HepG2 (cell line): Measurements from ENCODE around the gene FBXO28. TPM values are rescaled to one million over a fixed set of nuclear protein-coding genes. Genes with fewer than 3 reads are reported as not detected.

Source experiments
- GABPB1 ChIP-seq: IDR thresholded peaks from 2 replicates; pipeline ENCODE4 v1.6.1; 2016; ENCODE audit warnings: mild to moderate bottlenecking, missing genetic modification reagents, moderate library complexity, missing compliant biosample characterization
- GFI1 ChIP-seq: sonication (generic); formaldehyde crosslinking; IDR thresholded peaks from 2 replicates; pipeline ENCODE4 v1.5.0; 2020; ENCODE audit warnings: missing genetic modification reagents, mild to moderate bottlenecking, borderline replicate concordance
- MBD4 ChIP-seq: IDR thresholded peaks from 2 replicates; pipeline ENCODE4 v1.6.1; 2012; ENCODE audit warnings: low read length, inconsistent platforms, borderline replicate concordance
- MIXL1 ChIP-seq: IDR thresholded peaks from 2 replicates; pipeline ENCODE4 v1.6.1; 2016
- NR2C2 ChIP-seq: sonication (generic); formaldehyde crosslinking; IDR thresholded peaks from 2 replicates; pipeline ENCODE4 v1.4.0; 2020; ENCODE audit warnings: missing genetic modification reagents, mild to moderate bottlenecking, moderate library complexity, borderline replicate concordance
- PITX1 ChIP-seq: sonication (generic); formaldehyde crosslinking; IDR thresholded peaks from 2 replicates; pipeline ENCODE4 v1.5.1; 2020; ENCODE audit warnings: mild to moderate bottlenecking, missing genetic modification reagents
- POLR2G ChIP-seq: fragments of 200-400 bp; formaldehyde crosslinking; IDR thresholded peaks from 2 replicates; pipeline ENCODE4 v1.6.1; 2018; ENCODE audit warnings: mild to moderate bottlenecking, low read depth, low read length, moderate library complexity
- RAD21 ChIP-seq: fragments of 450-650 bp; formaldehyde crosslinking; IDR thresholded peaks from 2 replicates; pipeline ENCODE4 v1.5.0; 2020; ENCODE audit warnings: mild to moderate bottlenecking
- SATB2 ChIP-seq: sonication (generic); formaldehyde crosslinking; IDR thresholded peaks from 2 replicates; pipeline ENCODE4 v1.5.0; 2020; ENCODE audit warnings: missing genetic modification reagents
- SNAI1 ChIP-seq: sonication (generic); formaldehyde crosslinking; IDR thresholded peaks from 2 replicates; pipeline ENCODE4 v1.5.0; 2020; ENCODE audit warnings: mild to moderate bottlenecking, missing genetic modification reagents, borderline replicate concordance
- SOX13 ChIP-seq, 3 experiments: fragments of 450-650 bp in 1 of 3; sonication (generic) in 1 of 3; formaldehyde crosslinking in 1 of 3; IDR thresholded peaks in 2 of 3; conservative IDR thresholded peaks in 1 of 3; 2 replicates each; pipeline versions ENCODE4 v1.5.0 to v1.6.1; 2016 to 2020; ENCODE audit warnings: antibody characterized with exemption in 1 of 3, mild to moderate bottlenecking in 1 of 3, missing compliant biosample characterization in 1 of 3, missing genetic modification reagents in 1 of 3, moderate library complexity in 1 of 3
- SP140L ChIP-seq: sonication (generic); formaldehyde crosslinking; IDR thresholded peaks from 2 replicates; pipeline ENCODE4 v1.4.0; 2020; ENCODE audit warnings: missing genetic modification reagents, borderline replicate concordance
- U2AF2 ChIP-seq: fragments of 200-400 bp; formaldehyde crosslinking; IDR thresholded peaks from 2 replicates; pipeline ENCODE4 v1.6.1; 2017; ENCODE audit warnings: low read depth, mild to moderate bottlenecking, low read length
- ZNF263 ChIP-seq: sonication (generic); formaldehyde crosslinking; IDR thresholded peaks from 2 replicates; pipeline ENCODE4 v1.4.0; 2020; ENCODE audit warnings: missing genetic modification reagents
- ZNF441 ChIP-seq: sonication (generic); formaldehyde crosslinking; IDR thresholded peaks from 2 replicates; pipeline ENCODE4 v1.7.0; 2021; ENCODE audit warnings: missing genetic modification reagents, borderline replicate concordance
- ZNF777 ChIP-seq: sonication (generic); formaldehyde crosslinking; IDR thresholded peaks from 2 replicates; pipeline ENCODE4 v1.4.0; 2020; ENCODE audit warnings: missing genetic modification reagents
- polyA plus RNA-seq, 8 experiments: library from polyadenylated mRNA; depleted of rRNA in 3 of 8; stranded (reverse) in 7 of 8; unstranded in 1 of 8; fragments of >200 nt; fragmentation: Illumina TruSeq in 4 of 8; extraction: Trizol in 4 of 8; gene quantifications; 2 replicates each; pipeline versions ENCODE4 v1.2.1 to v1.2.3, GENCODE V29; 2011 to 2016; ENCODE audit warnings: low read depth in 4 of 8, missing spikeins in 1 of 8, mixed read lengths in 1 of 8; ENCODE audit not compliant: insufficient read depth in 1 of 8
- total RNA-seq, 5 experiments: library from RNA; depleted of rRNA; stranded (reverse); fragments of >200 nt; fragmentation: Illumina TruSeq; extraction: Trizol; gene quantifications; 2 replicates each; pipeline ENCODE4 v1.2.3, GENCODE V29; 2016; ENCODE audit warnings: low read depth in 1 of 5
- TF ChIP-seq, protein P1 (sequence below): sonication (generic); formaldehyde crosslinking; IDR thresholded peaks from 2 replicates; pipeline ENCODE4 v1.4.0; 2020; ENCODE audit warnings: missing genetic modification reagents, borderline replicate concordance
- TF ChIP-seq, protein P2 (sequence below): sonication (generic); formaldehyde crosslinking; IDR thresholded peaks from 2 replicates; pipeline ENCODE4 v1.4.0; 2020; ENCODE audit warnings: missing genetic modification reagents, borderline replicate concordance
- TF ChIP-seq, protein P3 (sequence below): sonication (generic); formaldehyde crosslinking; IDR thresholded peaks from 2 replicates; pipeline ENCODE4 v1.4.0; 2020; ENCODE audit warnings: missing genetic modification reagents; ENCODE audit errors: not compliant biosample characterization
- TF ChIP-seq, protein P4 (sequence below): sonication (generic); formaldehyde crosslinking; IDR thresholded peaks from 2 replicates; pipeline ENCODE4 v1.8.1; 2022; ENCODE audit warnings: mild to moderate bottlenecking, missing genetic modification reagents

FBXO28 gene
- total and polyA plus RNA-seq, 2 of the 13 experiments (the other 11 are each of a cell fraction or from before 2014, with no cell fraction given): 8.5 to 29.1 TPM

DNA sequence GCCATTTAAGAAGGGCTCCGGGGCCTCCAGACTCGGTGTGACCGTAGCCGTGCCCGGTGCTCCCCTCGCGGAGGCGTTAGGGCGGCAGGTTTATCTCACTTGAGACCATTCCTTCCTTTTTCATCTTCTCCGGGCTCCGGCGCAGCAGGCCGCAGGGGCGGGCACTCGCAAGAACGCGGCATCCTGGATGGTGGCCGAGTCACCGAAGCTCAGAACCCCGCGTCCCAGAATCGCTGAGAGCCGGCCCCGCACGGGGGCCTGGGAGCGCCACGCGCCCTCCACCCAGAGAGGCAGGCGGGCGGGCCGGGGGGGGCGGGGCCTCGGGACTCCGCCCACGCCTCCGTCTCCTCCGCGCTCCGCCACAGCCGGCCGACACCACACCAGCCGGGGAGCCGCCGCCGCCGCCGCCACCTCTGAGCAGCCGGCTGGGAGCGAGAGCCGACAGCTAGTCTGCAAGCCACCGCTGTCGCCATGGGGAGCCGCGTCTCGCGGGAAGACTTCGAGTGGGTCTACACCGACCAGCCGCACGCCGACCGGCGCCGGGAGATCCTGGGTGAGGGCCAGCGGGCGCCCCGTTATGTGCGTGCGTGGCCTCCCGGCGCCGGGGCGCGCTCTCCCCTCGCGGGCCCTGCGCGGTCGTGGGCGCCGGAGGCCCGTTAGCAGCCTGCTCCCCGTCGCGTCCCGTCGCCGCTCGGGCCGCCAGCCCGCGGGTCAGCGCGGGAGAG is 69.1 kb downstream of the FBXO28 start, which contains the start of gene DEGS1 (continued):
- TF ChIP-seq POLR2G: peak; percentile 73
- TF ChIP-seq MBD4: no peak
- TF ChIP-seq SNAI1 (CRISPR knock-in tag): 0 out of 2 replicates have a peak, but pooled peaks have one; percentile 27
- TF ChIP-seq ZNF441 (CRISPR knock-in tag): no peak; the same call in 1 of the 2 replicates
- TF ChIP-seq RAD21 (CRISPR knock-in tag): peak; percentile 29
- TF ChIP-seq NR2C2 (CRISPR knock-in tag): peak; percentile 48; the same call in 1 of the 2 replicates
- TF ChIP-seq, protein P1, sequence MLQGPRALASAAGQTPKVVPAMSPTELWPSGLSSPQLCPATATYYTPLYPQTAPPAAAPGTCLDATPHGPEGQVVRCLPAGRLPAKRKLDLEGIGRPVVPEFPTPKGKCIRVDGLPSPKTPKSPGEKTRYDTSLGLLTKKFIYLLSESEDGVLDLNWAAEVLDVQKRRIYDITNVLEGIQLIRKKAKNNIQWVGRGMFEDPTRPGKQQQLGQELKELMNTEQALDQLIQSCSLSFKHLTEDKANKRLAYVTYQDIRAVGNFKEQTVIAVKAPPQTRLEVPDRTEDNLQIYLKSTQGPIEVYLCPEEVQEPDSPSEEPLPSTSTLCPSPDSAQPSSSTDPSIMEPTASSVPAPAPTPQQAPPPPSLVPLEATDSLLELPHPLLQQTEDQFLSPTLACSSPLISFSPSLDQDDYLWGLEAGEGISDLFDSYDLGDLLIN (CRISPR knock-in tag): peak; percentile 34; the same call in 1 of the 2 replicates
- TF ChIP-seq ZNF777 (CRISPR knock-in tag): peak; percentile 89
- TF ChIP-seq PITX1 (CRISPR knock-in tag): 0 out of 2 replicates have a peak, but pooled peaks have one; percentile 42
- no peak; the same call in 1 of the 2 replicates for TF ChIP-seq MIXL1 (CRISPR knock-in tag)
- TF ChIP-seq SOX13 (IDR thresholded peaks at IDR 0.05): no peak
- no peak for TF ChIP-seq SOX13 (CRISPR knock-in tag; conservative IDR thresholded peaks at IDR 0.05 in 1 of 2, IDR thresholded peaks at IDR 0.05 in 1 of 2)
- TF ChIP-seq, protein P2, sequence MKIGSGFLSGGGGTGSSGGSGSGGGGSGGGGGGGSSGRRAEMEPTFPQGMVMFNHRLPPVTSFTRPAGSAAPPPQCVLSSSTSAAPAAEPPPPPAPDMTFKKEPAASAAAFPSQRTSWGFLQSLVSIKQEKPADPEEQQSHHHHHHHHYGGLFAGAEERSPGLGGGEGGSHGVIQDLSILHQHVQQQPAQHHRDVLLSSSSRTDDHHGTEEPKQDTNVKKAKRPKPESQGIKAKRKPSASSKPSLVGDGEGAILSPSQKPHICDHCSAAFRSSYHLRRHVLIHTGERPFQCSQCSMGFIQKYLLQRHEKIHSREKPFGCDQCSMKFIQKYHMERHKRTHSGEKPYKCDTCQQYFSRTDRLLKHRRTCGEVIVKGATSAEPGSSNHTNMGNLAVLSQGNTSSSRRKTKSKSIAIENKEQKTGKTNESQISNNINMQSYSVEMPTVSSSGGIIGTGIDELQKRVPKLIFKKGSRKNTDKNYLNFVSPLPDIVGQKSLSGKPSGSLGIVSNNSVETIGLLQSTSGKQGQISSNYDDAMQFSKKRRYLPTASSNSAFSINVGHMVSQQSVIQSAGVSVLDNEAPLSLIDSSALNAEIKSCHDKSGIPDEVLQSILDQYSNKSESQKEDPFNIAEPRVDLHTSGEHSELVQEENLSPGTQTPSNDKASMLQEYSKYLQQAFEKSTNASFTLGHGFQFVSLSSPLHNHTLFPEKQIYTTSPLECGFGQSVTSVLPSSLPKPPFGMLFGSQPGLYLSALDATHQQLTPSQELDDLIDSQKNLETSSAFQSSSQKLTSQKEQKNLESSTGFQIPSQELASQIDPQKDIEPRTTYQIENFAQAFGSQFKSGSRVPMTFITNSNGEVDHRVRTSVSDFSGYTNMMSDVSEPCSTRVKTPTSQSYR (CRISPR knock-in tag): 0 out of 2 replicates have a peak, but pooled peaks have one; percentile 13
- TF ChIP-seq, protein P3, sequence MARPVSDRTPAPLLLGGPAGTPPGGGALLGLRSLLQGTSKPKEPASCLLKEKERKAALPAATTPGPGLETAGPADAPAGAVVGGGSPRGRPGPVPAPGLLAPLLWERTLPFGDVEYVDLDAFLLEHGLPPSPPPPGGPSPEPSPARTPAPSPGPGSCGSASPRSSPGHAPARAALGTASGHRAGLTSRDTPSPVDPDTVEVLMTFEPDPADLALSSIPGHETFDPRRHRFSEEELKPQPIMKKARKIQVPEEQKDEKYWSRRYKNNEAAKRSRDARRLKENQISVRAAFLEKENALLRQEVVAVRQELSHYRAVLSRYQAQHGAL (CRISPR knock-in tag): no peak
- 0 out of 2 replicates have a peak, but pooled peaks have one; percentile 16 for TF ChIP-seq GFI1 (CRISPR knock-in tag)
- no peak for TF ChIP-seq SATB2 (CRISPR knock-in tag)
- peak; percentile 66 for TF ChIP-seq ZNF263
- TF ChIP-seq SP140L (CRISPR knock-in tag): 0 out of 2 replicates have a peak, but pooled peaks have one; percentile 37
- 0 out of 2 replicates have a peak, but pooled peaks have one; percentile 17 for TF ChIP-seq GABPB1 (CRISPR knock-in tag)
- TF ChIP-seq U2AF2: no peak
- TF ChIP-seq, protein P4, sequence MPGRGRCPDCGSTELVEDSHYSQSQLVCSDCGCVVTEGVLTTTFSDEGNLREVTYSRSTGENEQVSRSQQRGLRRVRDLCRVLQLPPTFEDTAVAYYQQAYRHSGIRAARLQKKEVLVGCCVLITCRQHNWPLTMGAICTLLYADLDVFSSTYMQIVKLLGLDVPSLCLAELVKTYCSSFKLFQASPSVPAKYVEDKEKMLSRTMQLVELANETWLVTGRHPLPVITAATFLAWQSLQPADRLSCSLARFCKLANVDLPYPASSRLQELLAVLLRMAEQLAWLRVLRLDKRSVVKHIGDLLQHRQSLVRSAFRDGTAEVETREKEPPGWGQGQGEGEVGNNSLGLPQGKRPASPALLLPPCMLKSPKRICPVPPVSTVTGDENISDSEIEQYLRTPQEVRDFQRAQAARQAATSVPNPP (CRISPR knock-in tag): peak; percentile 83; the same call in 1 of the 2 replicates
